ENCODE data around the gene MYCBPAP. TPM values are rescaled to one million over a fixed set of nuclear protein-coding genes. Genes with fewer than 3 reads are reported as not detected.
"Not testable (repeated sequence)": the region's sequence is repeated elsewhere in the genome, so short reads cannot be mapped to it uniquely, and the experiment has no call there.

MYCBPAP gene
- total and polyA plus RNA-seq, 2 donors (not counting 3 experiments of a cell fraction or from before 2014, with no cell fraction given) = 0.40 to 0.66 TPM

DNA sequence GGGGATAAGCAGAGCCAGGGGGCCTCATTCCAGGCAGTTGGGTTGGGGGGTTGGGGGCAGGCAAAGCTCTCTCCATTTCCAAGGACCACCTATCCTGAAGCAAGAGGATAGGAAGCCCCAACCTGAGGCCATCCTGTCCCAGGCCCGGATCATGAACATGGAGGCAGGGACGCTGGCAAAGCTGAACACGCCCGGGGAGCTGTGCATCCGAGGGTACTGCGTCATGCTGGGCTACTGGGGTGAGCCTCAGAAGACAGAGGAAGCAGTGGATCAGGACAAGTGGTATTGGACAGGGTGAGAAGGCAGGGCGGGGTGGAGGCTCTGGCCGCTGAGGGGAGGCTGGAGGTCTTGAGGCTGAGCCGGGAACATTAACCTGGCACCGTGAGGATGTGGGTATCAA lies 36.0 kb upstream of the MYCBPAP start:
- no peak overlapping the region for H3K4me3 ChIP-seq (replicated peaks in 1 of 3; ENCODE audit: insufficient read depth in 1 of 3, low read depth in 1 of 3, low read length in 3 of 3)
- CTCF ChIA-PET = interaction anchor here (0.7 to 1.5 kb wide), 2 partner anchors 14 to 46 kb away, joined by 3 to 5 read pairs; partner anchors contain the start of gene ACSF2
- no peaks in the 10 kb centered on the region for H3K9me3 ChIP-seq (replicated peaks; ENCODE audit: control insufficient read depth, insufficient read depth, low read length)
- DNase-seq (ENCODE audit: low read depth, low spot score) (no peak), FAIRE-seq (no peak)
- no peaks in the 10 kb centered on the region for H3K4me1 ChIP-seq (ENCODE audit: control insufficient read depth, extremely low read depth, insufficient read depth, low read length)
- no peaks in the 10 kb centered on the region for H3K9me1 ChIP-seq (replicated peaks; ENCODE audit: control insufficient read depth, extremely low read depth, insufficient read depth, low read length)
- dilution Hi-C loops (cut with MboI; ENCODE audit: extremely low pct_ligation_motif_present, low sequenced_read_pairs) (no loop called here), intact Hi-C loops (cut with micrococcal nuclease) (no loop called here)
- no peaks in the 10 kb centered on the region for H3K36me3 ChIP-seq (ENCODE audit: control insufficient read depth in 2 of 2, extremely low read depth in 1 of 2, insufficient read depth in 2 of 2, low read length in 2 of 2)
- TF ChIP-seq JUN (IDR thresholded peaks at IDR 0.05; ENCODE audit: borderline replicate concordance, insufficient read depth, insufficient read length, low read depth) (no peak), MAX (IDR thresholded peaks at IDR 0.05; ENCODE audit: insufficient read depth, insufficient read length) (no peak), GATA2 (IDR thresholded peaks at IDR 0.05; ENCODE audit: insufficient read depth, insufficient read length, low read depth, low read length) (no peak), EZH2 (IDR thresholded peaks at IDR 0.05; ENCODE audit: borderline replicate concordance, low read depth, low read length, severe bottlenecking) (no peak), FOS (IDR thresholded peaks at IDR 0.05; ENCODE audit: borderline replicate concordance, insufficient read depth, low read length) (no peak), MYC (IDR thresholded peaks at IDR 0.05; ENCODE audit: low read depth, low read length) (no peak), CTCF (IDR thresholded peaks at IDR 0.05; ENCODE audit: extremely low read depth in 1 of 2, insufficient read depth in 1 of 2, low read depth in 1 of 2, low read length in 2 of 2) (no peak), POLR2AphosphoS5 (IDR thresholded peaks at IDR 0.05; ENCODE audit: insufficient read depth, low read depth, low read length) (no peak), POLR2A (IDR thresholded peaks at IDR 0.05; ENCODE audit: low read depth, low read length) (no peak)
- H3K9ac ChIP-seq (replicated peaks; ENCODE audit: extremely low read depth, insufficient read depth, low read length) = no peak overlapping the region
- H2AFZ ChIP-seq (ENCODE audit: low read depth, low read length) = no peak overlapping the region
- H3K27me3 ChIP-seq (ENCODE audit: control insufficient read depth in 2 of 2, insufficient read depth in 2 of 2, low read length in 2 of 2) = peaks cover 24 to 43% of the 10 kb centered on the region in 2 experiments
- no peaks in the 10 kb centered on the region for H4K20me1 ChIP-seq (replicated peaks; ENCODE audit: control insufficient read depth, extremely low read depth, insufficient read depth, low read length)
- no peaks in the 10 kb centered on the region for H3K79me2 ChIP-seq (ENCODE audit: control insufficient read depth, insufficient read depth, low read length)
- POLR2A ChIA-PET = no interaction called here
- BruUV-seq (replicated peaks) = no TSS peak
- H3K4me2 ChIP-seq (ENCODE audit: insufficient read depth, low read length) = no peak overlapping the region
- H3K27ac ChIP-seq (ENCODE audit: insufficient read depth, low read depth, low read length) = no peak overlapping the region

GRCh38 chr17:50472761-50473161 lies 35.5 kb upstream of the MYCBPAP start:
- dilution Hi-C loops (cut with MboI; ENCODE audit: extremely low pct_ligation_motif_present, low sequenced_read_pairs); POLR2A ChIA-PET; H3K9me1 ChIP-seq (replicated peaks; ENCODE audit: control insufficient read depth, extremely low read depth, insufficient read depth, low read length); H2AFZ ChIP-seq (ENCODE audit: low read depth, low read length); H3K27ac ChIP-seq (ENCODE audit: insufficient read depth, low read depth, low read length); H3K4me1 ChIP-seq (ENCODE audit: control insufficient read depth, extremely low read depth, insufficient read depth, low read length); H3K4me2 ChIP-seq (ENCODE audit: insufficient read depth, low read length); DNase-seq (ENCODE audit: low read depth, low spot score); H3K9ac ChIP-seq (replicated peaks; ENCODE audit: extremely low read depth, insufficient read depth, low read length); H3K36me3 ChIP-seq (ENCODE audit: control insufficient read depth in 2 of 2, extremely low read depth in 1 of 2, insufficient read depth in 2 of 2, low read length in 2 of 2); BruUV-seq (replicated peaks); H3K4me3 ChIP-seq (replicated peaks in 1 of 3; ENCODE audit: insufficient read depth in 1 of 3, low read depth in 1 of 3, low read length in 3 of 3); H3K9me3 ChIP-seq (replicated peaks; ENCODE audit: control insufficient read depth, insufficient read depth, low read length); H3K79me2 ChIP-seq (ENCODE audit: control insufficient read depth, insufficient read depth, low read length); FAIRE-seq; intact Hi-C loops (cut with micrococcal nuclease); H4K20me1 ChIP-seq (replicated peaks; ENCODE audit: control insufficient read depth, extremely low read depth, insufficient read depth, low read length): not testable (repeated sequence)
- H3K27me3 ChIP-seq (ENCODE audit: control insufficient read depth in 2 of 2, insufficient read depth in 2 of 2, low read length in 2 of 2) = peaks cover 19 to 42% of the 10 kb centered on the region in 2 experiments
- CTCF ChIA-PET = interaction anchor here (0.7 to 2.6 kb wide), 3 partner anchors 15 to 75 kb away, joined by 3 to 10 read pairs (median 5); partner anchors contain the start of genes ACSF2 and LRRC59

Data from endothelial cell of umbilical vein (primary cell).